SH-SY5Y (cell line): ENCODE measurements around the gene AFP.

Experiments
- GATA2 ChIP-seq: IDR thresholded peaks from 2 replicates; pipeline ENCODE4 v1.6.1; 2011; ENCODE audit warnings: mild to moderate bottlenecking, low read depth, low read length
- GATA3 ChIP-seq: IDR thresholded peaks from 2 replicates; pipeline ENCODE4 v1.6.1; 2011; ENCODE audit warnings: low read depth, mild to moderate bottlenecking, low read length, moderate library complexity

- TF ChIP-seq GATA2 (no peak), GATA3 (no peak)
Measured at GRCh38 chr4:73406548-73406875, 29.5 kb upstream of the AFP start.
